HG02970 (cell line): ENCODE results near the gene SKOR2.
"Not testable (repeated sequence)": the region's sequence is repeated elsewhere in the genome, so short reads cannot be mapped to it uniquely, and the experiment has no call there.

Source experiments
- ATAC-seq: cut with Tn5 transposase; IDR thresholded peaks from one replicate; pipeline ENCODE4 v1.9.1; 2021; ENCODE audit warnings: mild to moderate bottlenecking, moderate library complexity, moderate number of reproducible peaks; ENCODE audit not compliant: unreplicated experiment, low FRiP score

Gene SKOR2

GRCh38 chr18:47203626-47204464 lies 47.6 kb downstream of the SKOR2 start:
- no peak for ATAC-seq

GRCh38 chr18:47195961-47196360 lies 55.5 kb downstream of the SKOR2 start:
- not testable (repeated sequence) for ATAC-seq

- ATAC-seq, result no peak
Measured at GRCh38 chr18:47191961-47192360, 59.5 kb downstream of the SKOR2 start.

DNA sequence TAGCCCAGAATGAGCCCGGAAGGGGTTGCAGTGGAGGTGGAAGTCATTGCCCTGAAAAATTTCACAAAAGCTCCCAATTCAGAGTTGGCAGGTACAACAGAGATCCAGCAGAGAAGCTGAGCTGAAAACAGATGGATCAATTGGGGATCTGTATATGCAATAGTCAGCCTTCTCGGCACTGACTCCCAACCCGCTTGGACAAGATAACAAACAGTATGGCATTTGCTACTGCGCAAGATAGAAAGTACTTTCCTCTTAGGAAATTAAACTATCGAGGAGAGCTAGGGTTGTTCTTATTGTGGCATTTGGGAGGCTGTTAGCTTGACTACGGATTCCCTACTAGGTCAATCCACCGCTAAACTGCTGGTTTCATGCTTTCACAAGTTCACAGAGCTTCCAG lies 63.7 kb downstream of the SKOR2 start:
- ATAC-seq, result no peak

GRCh38 chr18:47184419-47185050 lies 66.9 kb downstream of the SKOR2 start:
- ATAC-seq, result no peak

DNA sequence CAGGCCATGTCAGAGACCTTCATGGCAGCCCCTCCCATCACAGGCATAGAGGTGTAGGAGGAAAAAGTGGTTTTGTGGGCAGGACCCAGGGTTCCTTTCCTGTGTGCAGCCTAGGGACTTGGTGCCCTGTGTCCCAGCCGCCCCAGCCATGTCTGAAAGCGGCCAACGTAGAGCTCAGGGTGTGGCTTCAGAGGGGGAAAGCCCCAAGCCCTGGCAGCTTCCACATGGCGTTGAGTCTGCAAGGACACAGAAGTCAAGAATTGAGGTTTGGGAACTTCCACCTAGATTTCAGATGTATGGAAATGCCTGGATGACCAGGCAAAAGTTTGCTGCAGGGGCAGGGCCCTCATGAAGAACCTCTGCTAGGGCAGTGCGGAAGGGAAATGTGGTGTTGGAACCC lies 69.3 kb downstream of the SKOR2 start:
- ATAC-seq, result not testable (repeated sequence)

DNA sequence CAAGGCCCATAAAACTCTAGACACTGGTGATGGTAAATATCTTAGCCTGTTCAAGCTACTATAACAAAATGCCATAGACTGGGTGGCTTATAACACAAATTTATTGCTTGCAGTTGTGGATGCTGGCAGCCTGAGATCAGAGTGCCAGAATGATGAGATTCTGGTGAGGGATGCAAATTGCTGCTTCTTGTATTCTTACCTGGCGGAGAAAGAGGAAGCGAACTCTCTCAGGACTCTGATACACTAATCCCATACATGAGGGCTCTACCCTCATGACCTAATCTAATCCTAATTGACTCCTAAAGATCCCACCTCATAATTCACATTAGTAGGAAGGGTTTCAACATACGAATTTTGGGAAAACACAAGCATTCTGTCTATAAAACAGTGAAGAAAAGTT lies 70.7 kb downstream of the SKOR2 start:
- no peak for ATAC-seq

DNA sequence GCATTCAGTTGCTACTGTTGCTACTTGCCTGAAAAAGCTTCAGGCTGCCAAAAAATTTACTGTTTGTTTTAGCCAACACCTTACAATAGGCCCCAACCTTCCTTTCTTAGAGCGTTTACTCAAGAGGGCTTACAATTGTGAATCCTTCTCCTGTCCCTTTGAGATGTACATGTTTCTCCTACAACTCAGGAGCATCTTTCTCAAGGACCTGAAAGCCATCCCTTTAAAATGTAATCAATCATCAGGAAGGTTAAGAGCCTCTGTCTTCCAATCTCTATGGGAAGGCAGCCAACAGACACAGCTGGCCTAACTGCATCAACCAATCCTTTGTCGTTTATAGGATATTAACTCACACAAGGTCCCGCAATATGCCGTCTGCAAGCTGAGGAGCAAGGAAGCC lies 71.9 kb downstream of the SKOR2 start:
- no peak for ATAC-seq

DNA sequence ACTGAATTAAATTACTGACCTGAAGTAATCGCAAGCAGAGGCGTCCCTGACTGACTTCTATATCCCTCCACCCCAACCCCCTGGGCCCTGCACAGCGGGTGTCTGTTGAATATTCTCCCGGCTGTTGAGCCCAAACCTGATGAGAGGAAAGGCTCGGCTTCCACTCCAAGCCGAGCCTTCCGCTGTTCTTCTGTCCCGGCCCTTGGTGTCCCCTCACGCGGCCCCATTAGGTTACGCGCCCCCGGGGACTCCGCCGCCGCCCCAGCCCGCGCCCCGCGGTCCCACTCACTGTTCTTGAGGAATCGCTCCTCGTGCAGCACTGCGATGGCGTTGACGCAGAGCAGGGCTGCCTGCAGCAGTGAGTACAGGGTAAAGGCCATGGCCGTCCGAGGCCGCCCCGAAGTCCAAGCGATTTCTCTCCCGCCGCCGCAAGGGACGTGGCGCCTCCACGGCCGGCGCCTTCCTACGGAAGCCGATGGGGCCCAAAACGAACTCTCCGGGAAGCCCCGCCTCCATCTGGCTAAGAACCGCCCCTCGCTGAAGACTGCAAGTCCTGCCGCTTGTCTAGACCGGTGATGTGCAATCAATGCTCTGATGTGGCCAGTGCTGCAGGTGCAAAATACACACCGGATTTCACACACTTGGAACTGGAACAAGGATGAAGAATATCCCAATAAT lies 75.4 kb downstream of the SKOR2 start, which contains the start of gene IER3IP1:
Gene IER3IP1 (minus strand): TSS at position 467 of the 678 bp plus-strand sequence. CDS start 87 bp downstream, at position 380.
- ATAC-seq, result peak; percentile 83

- peak; percentile 20 for ATAC-seq
Measured at GRCh38 chr18:47175283-47175897, 76.1 kb downstream of the SKOR2 start.

- ATAC-seq, result no peak
Measured at GRCh38 chr18:47174545-47175116, 76.8 kb downstream of the SKOR2 start.

GRCh38 chr18:47172476-47172875 lies 79.0 kb downstream of the SKOR2 start:
- no peak for ATAC-seq

GRCh38 chr18:47168913-47169312 lies 82.5 kb downstream of the SKOR2 start:
- ATAC-seq, result no peak

- no peak for ATAC-seq
Measured at GRCh38 chr18:47168509-47168908, 83.0 kb downstream of the SKOR2 start.

- no peak for ATAC-seq
Measured at GRCh38 chr18:47166294-47166693, 85.2 kb downstream of the SKOR2 start.

GRCh38 chr18:47163241-47163640 lies 88.2 kb downstream of the SKOR2 start:
- peak; percentile 78 for ATAC-seq

GRCh38 chr18:47160256-47160655 lies 91.2 kb downstream of the SKOR2 start:
- no peak for ATAC-seq

GRCh38 chr18:47158404-47158803 lies 93.1 kb downstream of the SKOR2 start:
- ATAC-seq, result not testable (repeated sequence)
